ENCODE data around the gene PSMD9. TPM values are rescaled to one million over a fixed set of nuclear protein-coding genes. Genes with fewer than 3 reads are reported as not detected.
"Not testable (repeated sequence)": the region's sequence is repeated elsewhere in the genome, so short reads cannot be mapped to it uniquely, and the experiment has no call there.

PSMD9 gene
- total RNA-seq, 6 donors from 2014 or later: 28.1 to 59.1 (median 43.6) TPM

DNA sequence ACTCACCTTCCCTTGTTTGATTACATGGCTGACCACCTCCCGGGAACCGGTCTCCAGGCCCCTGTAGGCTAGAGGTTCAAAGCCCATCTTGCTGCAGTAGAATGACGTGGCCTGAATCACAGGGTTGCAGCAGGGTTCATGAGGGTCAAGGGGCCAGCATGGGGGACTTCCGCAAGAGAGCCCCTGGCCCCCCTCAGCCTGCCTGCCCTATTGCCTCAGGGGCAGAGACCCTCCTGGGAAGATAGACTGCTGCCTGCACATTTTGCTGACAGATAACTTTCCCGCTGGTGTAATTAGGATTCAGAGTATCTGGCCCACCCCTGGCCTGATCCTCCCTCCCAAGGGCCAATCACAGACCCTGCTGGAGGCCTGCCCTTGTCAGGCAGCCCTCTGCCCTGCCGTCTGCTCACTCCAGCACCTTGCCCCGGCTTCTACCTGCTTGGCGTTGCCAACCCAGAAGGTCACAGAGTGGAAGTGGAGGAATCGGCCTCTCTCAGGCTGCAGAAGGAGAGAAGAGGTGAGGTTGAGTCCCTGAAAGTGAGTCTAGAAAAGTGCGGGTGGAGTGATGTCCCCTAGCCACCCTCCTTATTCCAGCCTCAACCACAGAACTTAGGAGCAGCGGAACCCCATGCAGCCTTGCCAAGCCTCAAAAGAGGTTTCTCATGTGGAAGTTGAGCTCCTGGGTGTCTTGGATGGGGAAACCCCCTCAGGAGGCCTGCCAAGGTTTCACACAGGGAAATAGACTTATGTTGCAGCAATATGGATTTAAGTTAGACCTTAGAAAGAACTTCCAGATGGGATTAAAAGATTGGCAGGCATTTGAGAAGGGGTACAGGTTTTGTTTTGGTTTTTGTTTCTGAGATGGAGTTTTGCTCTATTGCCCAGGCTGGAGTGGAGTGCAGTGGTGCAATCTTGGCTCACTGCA, 31.0 kb upstream of the PSMD9 start:
- Histone ChIP-seq H3K9me3 (no peaks in the 10 kb centered on the region), H3K27ac (peak overlapping the region in 2 of 4 donors; percentile 80 to 84), H3K4me1 (peaks cover 4 to 8% (median 6%) of the 10 kb centered on the region in 4 donors), H3K27me3 (no peaks in the 10 kb centered on the region), H3K4me3 (no peak overlapping the region), H3K36me3 (no peaks in the 10 kb centered on the region)
- WGBS, 2 donors: 81 to 84% methylated on average over 10 to 11 of the region's 11 CpGs
- TF ChIP-seq POLR2A (IDR thresholded peaks at IDR 0.05): no peak
- no peak for TF ChIP-seq EP300 (IDR thresholded peaks at IDR 0.05)
- TF ChIP-seq, protein P1, sequence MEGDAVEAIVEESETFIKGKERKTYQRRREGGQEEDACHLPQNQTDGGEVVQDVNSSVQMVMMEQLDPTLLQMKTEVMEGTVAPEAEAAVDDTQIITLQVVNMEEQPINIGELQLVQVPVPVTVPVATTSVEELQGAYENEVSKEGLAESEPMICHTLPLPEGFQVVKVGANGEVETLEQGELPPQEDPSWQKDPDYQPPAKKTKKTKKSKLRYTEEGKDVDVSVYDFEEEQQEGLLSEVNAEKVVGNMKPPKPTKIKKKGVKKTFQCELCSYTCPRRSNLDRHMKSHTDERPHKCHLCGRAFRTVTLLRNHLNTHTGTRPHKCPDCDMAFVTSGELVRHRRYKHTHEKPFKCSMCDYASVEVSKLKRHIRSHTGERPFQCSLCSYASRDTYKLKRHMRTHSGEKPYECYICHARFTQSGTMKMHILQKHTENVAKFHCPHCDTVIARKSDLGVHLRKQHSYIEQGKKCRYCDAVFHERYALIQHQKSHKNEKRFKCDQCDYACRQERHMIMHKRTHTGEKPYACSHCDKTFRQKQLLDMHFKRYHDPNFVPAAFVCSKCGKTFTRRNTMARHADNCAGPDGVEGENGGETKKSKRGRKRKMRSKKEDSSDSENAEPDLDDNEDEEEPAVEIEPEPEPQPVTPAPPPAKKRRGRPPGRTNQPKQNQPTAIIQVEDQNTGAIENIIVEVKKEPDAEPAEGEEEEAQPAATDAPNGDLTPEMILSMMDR (IDR thresholded peaks at IDR 0.05): no peak
- no peak for TF ChIP-seq POLR2AphosphoS5 (IDR thresholded peaks at IDR 0.05)
- no peak for DNase-seq
- ATAC-seq (ENCODE audit: low FRiP score in 2 of 2): no peak

DNA sequence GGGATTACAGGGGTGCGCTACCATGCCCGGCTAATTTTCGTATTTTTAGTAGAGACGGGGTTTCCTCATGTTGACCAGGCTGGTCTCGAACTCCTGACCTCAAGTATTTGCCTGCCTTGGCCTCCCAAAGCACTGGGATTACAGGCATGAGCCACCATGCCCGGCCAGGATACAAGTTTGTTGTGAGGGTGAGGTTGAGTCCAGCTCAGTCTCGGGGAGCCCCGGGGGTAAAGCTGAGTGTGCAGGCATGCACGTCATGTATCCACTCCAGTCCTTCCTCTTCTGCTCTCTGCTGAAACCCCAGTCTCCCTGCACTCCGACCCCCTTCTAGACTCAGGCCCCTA, 30.3 kb upstream of the PSMD9 start:
- H3K9me3 ChIP-seq: no peaks in the 10 kb centered on the region

DNA sequence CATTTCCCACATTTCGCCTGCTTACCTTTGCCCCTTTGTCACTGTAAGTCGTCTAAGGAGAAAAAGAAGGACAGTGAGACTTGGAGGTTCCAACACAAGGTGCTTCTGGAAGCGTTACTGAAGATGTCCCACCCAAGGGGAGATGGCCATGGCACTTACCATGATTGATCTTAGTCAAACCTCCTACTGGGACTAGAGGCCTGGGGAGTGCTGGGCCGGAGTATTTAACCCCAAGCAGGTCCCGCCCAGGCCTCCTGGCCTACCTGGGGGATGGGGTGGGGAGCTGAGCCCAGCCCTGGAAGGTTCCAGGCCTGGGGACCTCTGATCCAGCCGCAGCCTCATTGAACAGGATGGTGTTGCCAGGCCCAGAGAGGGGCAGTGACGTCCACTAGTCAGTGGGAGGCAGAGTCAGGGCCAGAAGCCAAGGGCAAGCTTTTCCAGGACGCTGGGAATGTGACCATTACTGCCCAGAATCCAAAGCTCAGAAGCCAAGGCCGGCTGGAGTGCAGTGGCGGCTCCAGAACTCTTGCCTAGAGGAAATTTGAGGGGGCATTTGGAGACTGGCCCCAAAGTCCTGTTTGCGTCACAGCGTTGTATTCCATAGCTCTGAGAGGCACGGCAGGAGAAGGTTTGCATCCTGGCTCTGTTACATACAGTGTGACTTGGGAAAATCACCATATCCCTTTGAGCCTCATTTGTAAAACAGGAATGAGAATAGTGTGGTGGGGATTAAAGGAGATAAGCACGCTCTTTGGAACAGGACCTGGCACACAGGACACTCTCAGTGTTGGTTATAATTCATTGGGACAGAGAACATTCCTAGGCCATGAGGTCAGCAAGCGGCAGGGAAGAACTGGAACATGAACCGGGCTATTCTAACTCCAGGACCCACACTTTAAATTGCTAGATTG, 29.7 kb upstream of the PSMD9 start, which contains the start of gene HPD:
Gene HPD, minus strand, starts transcription at position 198 of the 911 bp plus-strand sequence. Its CDS starts 36 bp downstream, at position 162.
- DNase-seq (no peak), ATAC-seq (ENCODE audit: low FRiP score in 2 of 2) (peak; percentile 52 to 87)
- WGBS, 2 donors: 79 to 82% methylated on average over 10 to 16 of the region's 16 CpGs
- no peaks in the 10 kb centered on the region for H3K36me3 ChIP-seq
- no peaks in the 10 kb centered on the region for H3K27me3 ChIP-seq
- H3K4me1 ChIP-seq: peaks cover 4 to 8% (median 6%) of the 10 kb centered on the region in 4 donors
- H3K9me3 ChIP-seq: no peaks in the 10 kb centered on the region
- H3K4me3 ChIP-seq: no peak within 1 kb of the TSS
- peak within 1 kb of the TSS; percentile 64 to 84 (median 74) for H3K27ac ChIP-seq
- no peak for TF ChIP-seq EP300 (IDR thresholded peaks at IDR 0.05)
- no peak for TF ChIP-seq POLR2AphosphoS5 (IDR thresholded peaks at IDR 0.05)
- TF ChIP-seq, protein P1 (IDR thresholded peaks at IDR 0.05): no peak
- no peak for TF ChIP-seq POLR2A (IDR thresholded peaks at IDR 0.05)

More for the DNA sequence above, 30.3 kb upstream of the PSMD9 start:
- ATAC-seq (ENCODE audit: low FRiP score in 2 of 2) (no peak), DNase-seq (no peak)
- no peak overlapping the region for H3K4me3 ChIP-seq
- no peak for TF ChIP-seq EP300 (IDR thresholded peaks at IDR 0.05)
- TF ChIP-seq, protein P1 (IDR thresholded peaks at IDR 0.05): no peak
- no peak for TF ChIP-seq POLR2A (IDR thresholded peaks at IDR 0.05)
- no peak for TF ChIP-seq POLR2AphosphoS5 (IDR thresholded peaks at IDR 0.05)
- peak overlapping the region; percentile 64 to 84 (median 74) for H3K27ac ChIP-seq
- H3K4me1 ChIP-seq: peaks cover 4 to 8% (median 6%) of the 10 kb centered on the region in 4 donors
- H3K36me3 ChIP-seq: no peaks in the 10 kb centered on the region
- H3K27me3 ChIP-seq: no peaks in the 10 kb centered on the region
- 89 to 91% methylated on average over 6 to 10 of the region's 10 CpGs for WGBS, 2 donors

DNA sequence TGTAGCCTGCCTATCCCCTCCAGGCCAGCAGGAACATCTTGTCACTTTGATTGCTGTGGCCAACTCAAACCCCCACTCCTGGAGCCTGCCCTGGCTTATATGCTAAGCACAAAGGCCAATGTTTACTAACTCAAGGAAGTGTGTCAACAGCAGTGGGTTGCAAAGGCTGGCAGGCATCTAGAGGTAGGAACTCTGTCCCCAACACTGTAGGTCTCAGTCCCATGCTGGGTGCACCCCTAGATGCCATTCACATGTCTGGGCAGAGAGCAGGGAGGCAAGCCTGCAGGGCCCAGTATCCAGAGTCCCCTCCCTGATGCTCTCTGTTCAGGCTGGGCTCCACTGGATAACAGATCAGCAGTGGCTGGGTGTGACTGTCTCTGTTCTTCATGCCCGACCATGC, 28.3 kb upstream of the PSMD9 start:
- Histone ChIP-seq H3K9me3 (no peaks in the 10 kb centered on the region), H3K4me1 (peaks cover 4 to 8% (median 6%) of the 10 kb centered on the region in 4 donors), H3K4me3 (no peak overlapping the region), H3K27ac (peak overlapping the region in 2 of 4 donors; percentile 38 to 84), H3K27me3 (no peaks in the 10 kb centered on the region), H3K36me3 (no peaks in the 10 kb centered on the region)
- no peak for DNase-seq
- no peak for ATAC-seq (ENCODE audit: low FRiP score in 2 of 2)
- TF ChIP-seq, protein P1 (IDR thresholded peaks at IDR 0.05): no peak
- TF ChIP-seq POLR2AphosphoS5 (IDR thresholded peaks at IDR 0.05): no peak
- no peak for TF ChIP-seq POLR2A (IDR thresholded peaks at IDR 0.05)
- TF ChIP-seq EP300 (IDR thresholded peaks at IDR 0.05): no peak
- WGBS, 2 donors: 100% methylated on average over 1 of the region's 1 CpG; no CpG with 5 or more reads in 1 of the 2 donors

DNA sequence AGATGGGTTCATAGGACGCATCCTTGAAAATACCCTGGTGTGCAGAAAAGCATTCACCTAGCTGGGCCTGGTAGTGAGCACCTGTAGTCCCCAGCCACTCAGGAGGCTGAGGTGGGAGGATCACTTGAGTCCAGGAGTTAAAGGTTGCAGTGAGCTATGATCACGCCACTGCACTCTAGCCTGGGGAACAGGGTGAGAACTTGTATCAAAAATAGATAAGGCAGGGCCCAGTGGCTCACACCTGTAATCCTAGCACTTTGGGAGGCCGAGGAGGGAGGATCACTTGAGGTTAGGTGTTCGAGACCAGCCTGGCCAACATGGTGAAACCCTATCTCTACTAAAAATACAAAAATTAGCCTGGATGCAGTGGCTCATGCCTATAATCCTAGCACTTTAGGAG, 27.9 kb upstream of the PSMD9 start:
- not testable (repeated sequence) for H3K36me3 ChIP-seq; H3K27me3 ChIP-seq; ATAC-seq (ENCODE audit: low FRiP score in 2 of 2); H3K4me3 ChIP-seq; H3K9me3 ChIP-seq; H3K4me1 ChIP-seq; DNase-seq; H3K27ac ChIP-seq
- WGBS, 2 donors: 96 to 100% methylated on average over 2 to 4 of the region's 4 CpGs

Measured in upper lobe of left lung (tissue), 6 donors.